Embryonic facial prominence (tissue), 1 donor: ENCODE measurements around the gene SLCO1B1.

Experiments used
- DNase-seq: peaks from one replicate; pipeline ENCODE4 v3.0.0-alpha.2; 2016; ENCODE audit errors: extremely low spot score

SLCO1B1 gene

GRCh38 chr12:21221072-21221471, 90.1 kb downstream of the SLCO1B1 start:
- DNase-seq, result no peak

GRCh38 chr12:21221778-21222177, 90.8 kb downstream of the SLCO1B1 start:
- no peak for DNase-seq

GRCh38 chr12:21223930-21224329, 92.9 kb downstream of the SLCO1B1 start:
- DNase-seq, result no peak

GRCh38 chr12:21234395-21234794, 103.4 kb downstream of the SLCO1B1 start:
- DNase-seq, result no peak

- DNase-seq, result no peak
Measured at GRCh38 chr12:21239866-21240265, 108.9 kb downstream of the SLCO1B1 start.

- DNase-seq, result no peak
Measured at GRCh38 chr12:21248679-21249078, 117.7 kb downstream of the SLCO1B1 start.

GRCh38 chr12:21252070-21252469, 121.1 kb downstream of the SLCO1B1 start:
- no peak for DNase-seq

GRCh38 chr12:21257172-21257571, 126.2 kb downstream of the SLCO1B1 start:
- no peak for DNase-seq

- no peak for DNase-seq
Measured at GRCh38 chr12:21264232-21264631, 133.2 kb downstream of the SLCO1B1 start.

GRCh38 chr12:21265932-21266331, 134.9 kb downstream of the SLCO1B1 start:
- no peak for DNase-seq

- DNase-seq, result no peak
Measured at GRCh38 chr12:21276826-21277225, 145.8 kb downstream of the SLCO1B1 start.
